CD4-positive, alpha-beta memory T cell (primary cell): ENCODE results near the gene ARHGAP6. TPM values are rescaled to one million over a fixed set of nuclear protein-coding genes. Genes with fewer than 3 reads are reported as not detected.

Source experiments
- CTCF ChIA-PET: fragments of 350-600 bp; sonication (Branson Sonifier 250); formaldehyde crosslinking; loops from one replicate; lab custom pipeline; 2021; ENCODE audit warnings: inconsistent platforms; ENCODE audit not compliant: partially characterized antibody; lab: Charles Lee
- POLR2A ChIA-PET: fragments of 350-600 bp; sonication (Branson Sonifier 250); formaldehyde crosslinking; loops from one replicate; lab custom pipeline; 2021; ENCODE audit not compliant: partially characterized antibody; lab: Charles Lee
- DNase-seq, 5 donors: peaks; one replicate each; pipeline versions ENCODE4 v3.0.0 to v3.0.0-alpha.2; 2020 to 2022; ENCODE audit warnings: mixed read lengths in 1 of 5
- H3K27ac ChIP-seq: one replicate; pipeline ENCODE4 v1.7.0; 2013; ENCODE audit warnings: low read depth, low read length
- H3K27me3 ChIP-seq: 2 replicates; pipeline ENCODE4 v1.7.0; 2013; ENCODE audit warnings: mild to moderate bottlenecking, low read length, moderate library complexity; ENCODE audit not compliant: insufficient read depth
- H3K36me3 ChIP-seq: 2 replicates; pipeline ENCODE4 v1.7.0; 2013; ENCODE audit warnings: mild to moderate bottlenecking, low read length, moderate library complexity; ENCODE audit not compliant: insufficient read depth
- H3K4me1 ChIP-seq: 2 replicates; pipeline ENCODE4 v1.7.0; 2013; ENCODE audit warnings: mild to moderate bottlenecking, low read length, moderate library complexity; ENCODE audit not compliant: insufficient read depth
- H3K4me3 ChIP-seq, 2 donors: one replicate each; pipeline ENCODE4 v1.7.0; 2013; ENCODE audit warnings: low read length in 2 of 2, mild to moderate bottlenecking in 1 of 2
- H3K9me3 ChIP-seq, 2 donors: one replicate each; pipeline ENCODE4 v1.7.0; 2013; ENCODE audit warnings: low read length in 2 of 2, control low read depth in 1 of 2; ENCODE audit not compliant: control insufficient read depth in 1 of 2
- H3K27ac Mint-ChIP-seq, 7 donors: one replicate each; pipeline ENCODE4 v1.8.0; 2020 to 2021; ENCODE audit warnings: mixed read lengths in 7 of 7, mild to moderate bottlenecking in 6 of 7, inconsistent platforms in 3 of 7, moderate library complexity in 3 of 7
- H3K27me3 Mint-ChIP-seq, 2 donors: one replicate each; pipeline ENCODE4 v1.8.0; 2020 to 2021; ENCODE audit warnings: mixed read lengths in 2 of 2
- H3K36me3 Mint-ChIP-seq, 2 donors: one replicate each; pipeline ENCODE4 v1.8.0; 2020 to 2021; ENCODE audit warnings: mixed read lengths in 2 of 2, inconsistent platforms in 1 of 2, mild to moderate bottlenecking in 1 of 2
- H3K4me1 Mint-ChIP-seq, 4 donors: one replicate each; pipeline ENCODE4 v1.8.0; 2020 to 2021; ENCODE audit warnings: mixed read lengths in 4 of 4, mild to moderate bottlenecking in 1 of 4
- H3K4me3 Mint-ChIP-seq, 8 donors: one replicate each; pipeline ENCODE4 v1.8.0; 2020 to 2021; ENCODE audit warnings: mixed read lengths in 8 of 8, mild to moderate bottlenecking in 7 of 8, moderate library complexity in 6 of 8, inconsistent platforms in 3 of 8
- H3K9me3 Mint-ChIP-seq, 8 donors: one replicate each; pipeline ENCODE4 v1.8.0; 2020 to 2021; ENCODE audit warnings: mixed read lengths in 8 of 8, mild to moderate bottlenecking in 5 of 8, inconsistent platforms in 3 of 8, moderate library complexity in 1 of 8
- intact Hi-C: fragments of 100-400 bp; cut with micrococcal nuclease; formaldehyde crosslinking; loops from one replicate; pipeline ENCODE4 v1.15.1; 2023
- polyA plus RNA-seq, 2 donors: library from polyadenylated mRNA; unstranded; fragments of 300-500 nt; fragmentation: Illumina TruSeq; gene quantifications; one replicate each; pipeline ENCODE4 v1.2.3, GENCODE V29; 2021
- total RNA-seq, 2 experiments: library from RNA; stranded (reverse); gene quantifications; one replicate each; pipeline ENCODE4 v1.2.3, GENCODE V29; 2021

The ARHGAP6 gene
- total and polyA plus RNA-seq, 4 experiments from 2014 or later, result not detected

- Mint-ChIP-seq H3K36me3 (no peaks in the 10 kb centered on the region), H3K27ac (no peak overlapping the region), H3K27me3 (peaks cover 2 to 6% of the 10 kb centered on the region in 2 donors), H3K4me3 (no peak overlapping the region), H3K9me3 (peaks cover 0 to 7% (median 0%) of the 10 kb centered on the region in 8 donors), H3K4me1 (no peaks in the 10 kb centered on the region)
- Histone ChIP-seq H3K4me1 (no peaks in the 10 kb centered on the region), H3K27me3 (no peaks in the 10 kb centered on the region), H3K4me3 (no peak overlapping the region), H3K36me3 (no peaks in the 10 kb centered on the region), H3K27ac (no peak overlapping the region), H3K9me3 (no peaks in the 10 kb centered on the region)
- ChIA-PET POLR2A (no interaction called here), CTCF (no interaction called here)
- DNase-seq, result no peak
- intact Hi-C loops, result no loop called here
Measured at GRCh38 chrX:11421805-11422524, 243.8 kb downstream of the ARHGAP6 start.

- intact Hi-C loops, result no loop called here
- no peaks in the 10 kb centered on the region for H3K27me3 ChIP-seq
- H3K4me1 Mint-ChIP-seq, result no peaks in the 10 kb centered on the region
- H3K9me3 ChIP-seq, result no peaks in the 10 kb centered on the region
- ChIA-PET POLR2A (no interaction called here), CTCF (no interaction called here)
- no peak overlapping the region for H3K27ac ChIP-seq
- H3K4me1 ChIP-seq, result no peaks in the 10 kb centered on the region
- H3K36me3 Mint-ChIP-seq, result no peaks in the 10 kb centered on the region
- no peak overlapping the region for H3K4me3 Mint-ChIP-seq
- H3K4me3 ChIP-seq, result no peak overlapping the region
- no peak overlapping the region for H3K27ac Mint-ChIP-seq
- no peak for DNase-seq
- peaks cover 2% of the 10 kb centered on the region in 2 donors for H3K27me3 Mint-ChIP-seq
- peaks cover 0 to 7% (median 0%) of the 10 kb centered on the region in 8 donors for H3K9me3 Mint-ChIP-seq
- no peaks in the 10 kb centered on the region for H3K36me3 ChIP-seq
Measured at GRCh38 chrX:11420851-11421250, 244.9 kb downstream of the ARHGAP6 start.

DNA sequence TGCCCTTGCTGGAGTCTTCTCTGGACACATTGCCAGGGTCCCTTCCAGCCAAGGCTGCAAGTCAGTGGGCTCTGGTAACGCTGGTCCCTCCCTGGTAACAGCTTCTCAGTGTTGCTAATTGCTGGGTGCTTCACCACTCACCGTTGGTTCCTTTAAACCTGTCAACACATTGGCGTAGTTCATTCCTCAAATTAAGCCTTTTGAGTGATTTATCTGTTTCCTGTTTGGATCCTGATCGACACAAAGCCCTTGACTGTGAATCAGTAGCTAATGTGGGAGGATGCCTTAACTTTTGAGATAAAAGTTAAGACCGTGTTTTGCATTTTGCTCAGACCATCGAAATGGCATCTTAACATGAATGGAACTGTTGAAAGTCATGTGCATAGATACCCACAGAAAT lies 246.6 kb downstream of the ARHGAP6 start:
- intact Hi-C loops, result no loop called here
- DNase-seq, result no peak
- Mint-ChIP-seq H3K27ac (no peak overlapping the region), H3K9me3 (peaks cover 0 to 7% (median 0%) of the 10 kb centered on the region in 8 donors), H3K36me3 (no peaks in the 10 kb centered on the region), H3K27me3 (peaks cover 0 to 2% of the 10 kb centered on the region in 2 donors), H3K4me3 (no peak overlapping the region), H3K4me1 (no peaks in the 10 kb centered on the region)
- Histone ChIP-seq H3K4me1 (no peaks in the 10 kb centered on the region), H3K4me3 (no peak overlapping the region), H3K9me3 (no peaks in the 10 kb centered on the region), H3K27ac (no peak overlapping the region), H3K27me3 (no peaks in the 10 kb centered on the region), H3K36me3 (no peaks in the 10 kb centered on the region)
- CTCF ChIA-PET, result no interaction called here
- POLR2A ChIA-PET, result no interaction called here

DNA sequence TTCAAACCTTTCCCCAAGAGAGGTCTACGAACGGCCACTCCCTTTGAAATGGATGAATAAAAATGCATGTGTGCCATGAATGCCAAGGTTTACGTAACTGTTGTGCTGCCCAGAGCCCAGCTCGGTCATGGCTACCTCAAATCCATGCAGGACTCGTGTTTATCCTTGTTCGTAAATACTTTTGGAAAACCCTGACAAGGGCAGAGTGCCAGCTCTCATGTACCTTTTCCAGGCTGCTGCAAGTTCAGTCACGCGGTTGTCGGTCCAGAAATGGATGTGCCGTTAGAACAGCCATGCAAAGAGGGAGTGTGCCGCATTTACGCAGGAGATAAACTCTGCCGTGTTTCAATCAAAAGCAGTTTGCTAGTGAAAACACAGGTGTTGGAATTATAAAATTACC lies 249.1 kb downstream of the ARHGAP6 start:
- ChIA-PET CTCF (no interaction called here), POLR2A (no interaction called here)
- DNase-seq, result no peak
- H3K27ac ChIP-seq, result no peak overlapping the region
- no peaks in the 10 kb centered on the region for H3K27me3 Mint-ChIP-seq
- no peaks in the 10 kb centered on the region for H3K36me3 ChIP-seq
- H3K4me3 ChIP-seq, result no peak overlapping the region
- intact Hi-C loops, result no loop called here
- H3K27ac Mint-ChIP-seq, result no peak overlapping the region
- H3K4me3 Mint-ChIP-seq, result no peak overlapping the region
- H3K9me3 Mint-ChIP-seq, result peaks cover 0 to 7% (median 0%) of the 10 kb centered on the region in 8 donors
- H3K36me3 Mint-ChIP-seq, result no peaks in the 10 kb centered on the region
- no peaks in the 10 kb centered on the region for H3K4me1 ChIP-seq
- H3K4me1 Mint-ChIP-seq, result no peaks in the 10 kb centered on the region
- H3K9me3 ChIP-seq, result no peaks in the 10 kb centered on the region
- no peaks in the 10 kb centered on the region for H3K27me3 ChIP-seq

DNA sequence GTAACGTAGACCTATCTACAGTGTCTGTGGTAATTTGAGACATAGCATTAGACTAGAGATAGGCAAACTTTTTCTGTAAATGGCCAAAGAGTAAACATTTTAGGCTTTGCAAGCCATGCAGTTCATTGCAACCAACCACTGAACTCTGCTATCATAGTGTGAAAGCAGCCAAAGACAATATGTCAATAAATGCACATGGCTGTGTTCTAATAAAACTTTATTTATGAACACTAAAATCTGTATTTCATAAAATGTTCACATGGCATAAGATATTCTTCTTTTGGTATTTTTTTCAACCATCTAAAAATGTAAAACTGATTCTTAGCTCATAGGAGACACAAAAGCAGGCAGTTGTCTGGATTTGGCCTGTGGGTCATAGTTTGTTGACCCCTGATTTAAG lies 251.6 kb downstream of the ARHGAP6 start:
- no peaks in the 10 kb centered on the region for H3K27me3 Mint-ChIP-seq
- POLR2A ChIA-PET, result no interaction called here
- H3K9me3 Mint-ChIP-seq, result peaks cover 0 to 4% (median 0%) of the 10 kb centered on the region in 8 donors
- no peak for DNase-seq
- Histone ChIP-seq H3K4me3 (no peak overlapping the region), H3K27ac (no peak overlapping the region), H3K9me3 (no peaks in the 10 kb centered on the region), H3K4me1 (no peaks in the 10 kb centered on the region), H3K27me3 (no peaks in the 10 kb centered on the region), H3K36me3 (no peaks in the 10 kb centered on the region)
- intact Hi-C loops, result no loop called here
- CTCF ChIA-PET, result no interaction called here
- H3K36me3 Mint-ChIP-seq, result no peaks in the 10 kb centered on the region
- H3K27ac Mint-ChIP-seq, result no peak overlapping the region
- H3K4me3 Mint-ChIP-seq, result no peak overlapping the region
- no peaks in the 10 kb centered on the region for H3K4me1 Mint-ChIP-seq

GRCh38 chrX:11412715-11413623 lies 252.8 kb downstream of the ARHGAP6 start:
- Histone ChIP-seq H3K4me3 (no peak overlapping the region), H3K36me3 (no peaks in the 10 kb centered on the region), H3K27ac (no peak overlapping the region), H3K27me3 (no peaks in the 10 kb centered on the region), H3K4me1 (no peaks in the 10 kb centered on the region), H3K9me3 (no peaks in the 10 kb centered on the region)
- no peak for DNase-seq
- H3K27ac Mint-ChIP-seq, result no peak overlapping the region
- peaks cover 0 to 3% (median 0%) of the 10 kb centered on the region in 8 donors for H3K9me3 Mint-ChIP-seq
- H3K36me3 Mint-ChIP-seq, result no peaks in the 10 kb centered on the region
- no peaks in the 10 kb centered on the region for H3K27me3 Mint-ChIP-seq
- intact Hi-C loops, result no loop called here
- POLR2A ChIA-PET, result no interaction called here
- no peaks in the 10 kb centered on the region for H3K4me1 Mint-ChIP-seq
- no peak overlapping the region for H3K4me3 Mint-ChIP-seq
- CTCF ChIA-PET, result no interaction called here

- Histone ChIP-seq H3K9me3 (no peaks in the 10 kb centered on the region), H3K27me3 (no peaks in the 10 kb centered on the region), H3K4me3 (no peak overlapping the region), H3K4me1 (no peaks in the 10 kb centered on the region), H3K27ac (no peak overlapping the region), H3K36me3 (no peaks in the 10 kb centered on the region)
- H3K4me1 Mint-ChIP-seq, result no peaks in the 10 kb centered on the region
- no peak overlapping the region for H3K27ac Mint-ChIP-seq
- H3K27me3 Mint-ChIP-seq, result no peaks in the 10 kb centered on the region
- intact Hi-C loops, result no loop called here
- ChIA-PET POLR2A (no interaction called here), CTCF (no interaction called here)
- H3K4me3 Mint-ChIP-seq, result no peak overlapping the region
- DNase-seq, result no peak
- H3K36me3 Mint-ChIP-seq, result no peaks in the 10 kb centered on the region
- H3K9me3 Mint-ChIP-seq, result peaks cover 0 to 3% (median 0%) of the 10 kb centered on the region in 8 donors
Measured at GRCh38 chrX:11409957-11410356, 255.8 kb downstream of the ARHGAP6 start.
